ENCODE data around the gene ACOXL. TPM values are rescaled to one million over a fixed set of nuclear protein-coding genes. Genes with fewer than 3 reads are reported as not detected.

The ACOXL gene
- total and polyA plus RNA-seq, 8 donors = 4.7 to 30.3 (median 8.3) TPM

GRCh38 chr2:110813896-110814295, 81.5 kb downstream of the ACOXL start:
- H3K4me3 ChIP-seq = no peak overlapping the region
- TF ChIP-seq CTCF (IDR thresholded peaks at IDR 0.05) = no peak
- no peaks in the 10 kb centered on the region for H3K36me3 ChIP-seq
- ATAC-seq (no peak), DNase-seq (no peak)
- H3K27ac ChIP-seq = no peak overlapping the region
- peaks cover 0 to 3% of the 10 kb centered on the region in 2 donors for H3K4me1 ChIP-seq
- no peaks in the 10 kb centered on the region for H3K27me3 ChIP-seq
- no peaks in the 10 kb centered on the region for H3K9me3 ChIP-seq
- intact Hi-C loops (cut with DNase I) = loop anchor here in 1 of 2 donors (10.0 kb wide), 1 partner anchor 291 kb away; no protein-coding TSS in a partner anchor

GRCh38 chr2:110815938-110816337, 83.6 kb downstream of the ACOXL start:
- no peaks in the 10 kb centered on the region for H3K36me3 ChIP-seq
- H3K4me3 ChIP-seq = no peak overlapping the region
- H3K9me3 ChIP-seq = no peaks in the 10 kb centered on the region
- no peak overlapping the region for H3K27ac ChIP-seq
- no peaks in the 10 kb centered on the region for H3K27me3 ChIP-seq
- no peak for ATAC-seq
- peaks cover 0 to 3% of the 10 kb centered on the region in 2 donors for H3K4me1 ChIP-seq
- intact Hi-C loops (cut with DNase I) = loop anchor here in 1 of 2 donors (10.0 kb wide), 1 partner anchor 289 kb away; no protein-coding TSS in a partner anchor
- DNase-seq = no peak
- TF ChIP-seq CTCF (IDR thresholded peaks at IDR 0.05) = no peak

- Histone ChIP-seq H3K4me3 (no peak overlapping the region), H3K9me3 (no peaks in the 10 kb centered on the region), H3K36me3 (no peaks in the 10 kb centered on the region), H3K27ac (no peak overlapping the region), H3K4me1 (peaks cover 0 to 3% of the 10 kb centered on the region in 2 donors), H3K27me3 (no peaks in the 10 kb centered on the region)
- TF ChIP-seq CTCF (IDR thresholded peaks at IDR 0.05) = no peak
- DNase-seq (no peak), ATAC-seq (no peak)
- intact Hi-C loops (cut with DNase I) = loop anchor here in 1 of 2 donors (10.0 kb wide), 1 partner anchor 288 kb away; no protein-coding TSS in a partner anchor
Measured at GRCh38 chr2:110816404-110817365, 84.3 kb downstream of the ACOXL start.

- no peak overlapping the region for H3K27ac ChIP-seq
- no peaks in the 10 kb centered on the region for H3K27me3 ChIP-seq
- ATAC-seq = no peak
- no peak for TF ChIP-seq CTCF (IDR thresholded peaks at IDR 0.05)
- H3K4me3 ChIP-seq = no peak overlapping the region
- H3K4me1 ChIP-seq = no peaks in the 10 kb centered on the region
- intact Hi-C loops (cut with DNase I) = loop anchor here in 1 of 2 donors (10.0 kb wide), 1 partner anchor 286 kb away; no protein-coding TSS in a partner anchor
- no peaks in the 10 kb centered on the region for H3K36me3 ChIP-seq
- peaks cover 0 to 4% of the 10 kb centered on the region in 2 donors for H3K9me3 ChIP-seq
- DNase-seq = no peak
Measured at GRCh38 chr2:110818767-110819481, 86.6 kb downstream of the ACOXL start.

All from left lung (tissue), 10 donors.